GM13977 (cell line): ENCODE data around the gene SLC35F5.
"Not testable (repeated sequence)": the region's sequence is repeated elsewhere in the genome, so short reads cannot be mapped to it uniquely, and the experiment has no call there.

Experiments
- DNase-seq: peaks from one replicate; pipeline ENCODE4 v3.0.0; 2012; ENCODE audit warnings: low spot score
- CTCF ChIP-seq: IDR thresholded peaks from 2 replicates; pipeline ENCODE4 v1.5.1; 2012; ENCODE audit warnings: mild to moderate bottlenecking, control low read depth; ENCODE audit not compliant: insufficient read depth; ENCODE audit errors: extremely low read depth, missing control alignments
- in situ Hi-C: fragments of 300-500 bp; cut with MboI; formaldehyde crosslinking; loops from one replicate; pipeline ENCODE4 v1.12.0; 2022; ENCODE audit warnings: low sequenced_read_pairs, low pct_unique_long_range_greater_than_20kb, mixed read lengths, inconsistent platforms; ENCODE audit not compliant: unreplicated experiment

The SLC35F5 gene

GRCh38 chr2:113685471-113685870 is 71.0 kb downstream of the SLC35F5 start:
- in situ Hi-C loops = no loop called here

GRCh38 chr2:113679457-113679856 is 77.0 kb downstream of the SLC35F5 start:
- no peak for TF ChIP-seq CTCF
- in situ Hi-C loops = no loop called here
- DNase-seq = no peak

More at GRCh38 chr2:113685471-113685870, 71.0 kb downstream of the SLC35F5 start:
- no peak for TF ChIP-seq CTCF
- DNase-seq = no peak

- no peak for DNase-seq
- in situ Hi-C loops = no loop called here
- no peak for TF ChIP-seq CTCF
Measured at GRCh38 chr2:113677330-113677729, 79.1 kb downstream of the SLC35F5 start.

GRCh38 chr2:113676623-113677266 is 79.7 kb downstream of the SLC35F5 start:
- TF ChIP-seq CTCF = no peak
- no peak for DNase-seq
- in situ Hi-C loops = no loop called here

GRCh38 chr2:113675875-113676274 is 80.6 kb downstream of the SLC35F5 start:
- DNase-seq = no peak
- no peak for TF ChIP-seq CTCF
- in situ Hi-C loops = no loop called here

GRCh38 chr2:113672326-113672932 is 84.0 kb downstream of the SLC35F5 start:
- TF ChIP-seq CTCF = no peak
- DNase-seq = no peak
- in situ Hi-C loops = no loop called here

GRCh38 chr2:113669013-113669412 is 87.4 kb downstream of the SLC35F5 start:
- DNase-seq = not testable (repeated sequence)

GRCh38 chr2:113664761-113665533 is 91.5 kb downstream of the SLC35F5 start:
- in situ Hi-C loops, DNase-seq: not testable (repeated sequence)

More at GRCh38 chr2:113669013-113669412, 87.4 kb downstream of the SLC35F5 start:
- in situ Hi-C loops = not testable (repeated sequence)

- in situ Hi-C loops, DNase-seq: not testable (repeated sequence)
Measured at GRCh38 chr2:113663285-113664060, 93.0 kb downstream of the SLC35F5 start.
